GM19372 (cell line): ENCODE data around the gene MYO19.
"Not testable (repeated sequence)": the region's sequence is repeated elsewhere in the genome, so short reads cannot be mapped to it uniquely, and the experiment has no call there.

Source experiments
- ATAC-seq: cut with Tn5 transposase; IDR thresholded peaks from one replicate; pipeline ENCODE4 v1.9.1; 2021; ENCODE audit warnings: mild to moderate bottlenecking, low read depth, moderate library complexity; ENCODE audit not compliant: unreplicated experiment

Gene MYO19

DNA sequence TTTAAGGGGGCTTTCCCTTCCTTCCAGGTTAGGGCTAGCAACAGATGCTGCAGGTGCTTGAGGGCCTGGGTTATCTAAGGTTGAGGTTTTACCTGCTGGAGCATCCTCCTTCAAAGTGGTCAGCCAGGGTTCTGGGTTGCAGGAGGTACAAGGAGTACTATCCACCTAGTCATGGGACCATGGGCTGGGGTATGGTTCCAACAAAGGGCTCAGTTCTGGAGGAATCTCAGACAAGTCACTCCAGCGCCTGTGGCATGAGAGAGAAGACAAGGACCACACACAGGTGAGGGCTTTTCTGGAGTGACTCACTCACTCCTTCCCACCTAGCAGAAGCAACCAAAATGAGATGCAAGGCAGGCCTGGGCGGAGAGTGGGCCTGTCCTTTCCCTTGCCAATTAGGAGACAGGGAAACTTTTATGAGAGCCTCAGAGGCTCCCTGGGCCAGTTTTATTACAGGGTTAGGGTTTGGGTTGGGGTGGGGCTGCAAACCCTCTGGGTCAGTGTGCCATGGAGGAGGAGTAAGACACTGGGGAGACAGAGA lies 2.2 kb downstream of the MYO19 start:
- no peak for ATAC-seq

DNA sequence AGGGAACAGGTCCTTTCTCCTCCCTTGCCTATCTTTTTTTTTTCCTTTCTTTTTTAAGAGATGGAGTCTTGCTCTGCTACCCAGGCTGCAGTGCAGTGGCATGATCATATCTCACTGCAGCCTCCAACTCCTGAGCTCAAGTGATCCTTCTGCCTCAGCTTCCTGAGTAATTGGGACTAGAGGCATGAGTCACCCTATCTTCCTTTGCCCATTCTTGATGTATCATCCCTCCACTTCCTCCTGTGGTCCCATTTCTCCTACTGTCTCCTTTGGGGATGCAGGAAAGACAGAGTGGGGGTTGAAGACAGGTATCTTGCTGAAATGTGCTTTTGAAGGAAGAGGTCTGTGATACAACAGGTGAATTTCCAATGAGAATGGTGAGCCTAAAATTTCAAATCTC lies 5.5 kb downstream of the MYO19 start:
- ATAC-seq: no peak

DNA sequence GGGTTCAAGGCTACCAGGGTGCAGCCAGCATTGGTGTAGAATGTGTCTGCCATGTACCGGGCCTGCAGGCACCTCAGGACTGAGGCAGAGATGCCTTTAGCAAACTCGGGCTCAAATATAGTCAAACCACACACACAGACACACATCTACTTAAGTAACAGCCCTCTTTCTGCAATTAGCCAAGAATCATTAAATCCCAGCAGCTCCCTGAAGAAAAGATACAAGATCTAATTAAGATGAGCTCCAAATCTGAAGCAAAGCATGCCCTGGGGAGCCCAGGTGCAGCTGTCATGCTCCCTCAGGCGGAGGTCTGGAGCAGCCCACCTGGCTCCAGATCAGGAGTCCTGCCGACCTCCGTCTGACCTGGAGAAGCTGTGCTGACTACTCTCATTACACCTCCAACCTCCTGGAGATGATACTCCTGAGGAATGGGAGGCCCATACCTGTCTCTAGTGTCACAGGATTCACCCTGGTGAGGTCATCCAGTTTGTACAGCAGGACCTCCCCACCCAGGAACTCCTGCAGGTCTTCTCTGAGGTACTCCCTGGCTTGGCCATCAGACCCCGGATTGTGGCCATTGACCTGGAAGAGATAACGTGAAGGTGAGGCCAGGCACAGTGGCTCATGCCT lies 6.9 kb downstream of the MYO19 start:
- ATAC-seq: no peak

DNA sequence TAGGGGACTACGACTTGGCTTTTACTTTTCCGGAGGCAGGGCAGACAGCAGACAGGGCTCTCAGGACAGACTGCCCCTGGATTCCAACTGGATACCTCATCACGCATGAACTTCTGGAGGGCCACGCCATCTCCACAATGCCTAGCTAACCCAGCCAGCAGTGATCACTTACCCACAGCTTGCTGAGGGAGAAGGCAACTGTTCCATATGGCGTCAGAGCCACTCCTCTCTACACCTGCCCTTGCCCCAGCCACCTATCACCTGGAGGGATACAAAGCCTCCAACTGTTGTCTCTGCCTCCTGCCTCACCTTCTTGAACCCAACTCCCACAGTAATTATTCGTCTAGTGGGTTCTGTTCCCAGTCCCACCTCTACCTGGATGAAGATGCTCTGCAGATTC lies 8.8 kb downstream of the MYO19 start:
- no peak for ATAC-seq

DNA sequence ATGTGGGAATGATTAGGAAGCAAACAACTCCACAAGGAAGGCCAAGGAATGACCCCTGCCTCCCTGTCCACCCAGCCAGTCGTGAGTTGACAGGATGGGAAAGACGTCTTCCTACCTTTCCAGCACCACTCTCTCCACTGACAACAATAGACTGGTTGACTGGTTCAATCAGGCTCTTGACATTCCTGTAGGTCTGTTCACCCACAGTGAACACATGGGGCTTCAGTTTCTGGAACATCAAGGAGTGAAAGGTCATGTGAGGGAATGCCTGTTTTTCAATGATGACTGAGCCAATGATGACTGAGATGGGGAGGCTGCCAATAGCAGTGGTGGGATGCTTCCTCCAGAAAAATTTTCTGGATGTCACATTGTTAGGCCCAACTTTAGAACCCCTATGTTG lies 9.6 kb downstream of the MYO19 start:
- no peak for ATAC-seq

DNA sequence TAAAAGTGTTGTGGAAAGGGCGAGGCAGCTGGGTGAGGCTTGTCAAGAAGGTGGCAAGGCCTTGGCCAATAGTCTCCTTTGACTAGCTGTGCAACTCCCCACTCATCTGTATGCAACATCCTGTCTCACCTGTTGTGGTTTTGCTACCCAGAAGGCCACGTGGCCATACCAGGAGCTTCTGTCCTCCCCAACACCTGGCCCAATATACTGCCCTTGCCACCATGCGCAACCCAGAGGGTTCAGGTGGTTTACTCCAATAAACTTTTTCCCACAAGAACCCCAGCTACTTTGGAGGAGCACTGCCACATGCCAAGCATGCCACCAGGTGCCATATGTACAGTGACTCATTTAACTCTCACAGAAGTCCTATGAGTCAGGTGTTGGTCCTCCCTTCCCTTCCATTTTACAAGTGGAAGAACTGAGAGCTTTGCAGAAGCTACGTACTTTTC lies 10.2 kb downstream of the MYO19 start:
- ATAC-seq: no peak

DNA sequence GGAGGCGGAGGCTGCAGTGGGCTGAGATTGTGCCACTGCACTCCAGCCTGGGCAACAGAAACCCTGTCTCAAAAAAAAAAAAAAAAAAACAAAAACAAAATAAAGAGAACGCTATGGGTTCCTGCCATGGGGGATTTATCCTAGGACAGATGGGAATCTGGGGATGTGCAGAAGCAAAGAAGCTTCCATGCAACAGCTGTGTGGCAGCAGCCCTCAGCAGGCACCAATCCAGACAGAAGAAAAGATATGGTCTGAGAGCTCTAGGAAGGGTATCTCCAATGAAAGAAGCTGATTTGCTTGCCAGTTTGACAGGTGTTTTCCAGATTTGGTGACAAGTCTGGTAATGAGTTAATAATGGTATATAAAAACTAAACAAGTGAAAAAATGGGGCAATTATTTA lies 11.6 kb downstream of the MYO19 start:
- ATAC-seq: no peak

DNA sequence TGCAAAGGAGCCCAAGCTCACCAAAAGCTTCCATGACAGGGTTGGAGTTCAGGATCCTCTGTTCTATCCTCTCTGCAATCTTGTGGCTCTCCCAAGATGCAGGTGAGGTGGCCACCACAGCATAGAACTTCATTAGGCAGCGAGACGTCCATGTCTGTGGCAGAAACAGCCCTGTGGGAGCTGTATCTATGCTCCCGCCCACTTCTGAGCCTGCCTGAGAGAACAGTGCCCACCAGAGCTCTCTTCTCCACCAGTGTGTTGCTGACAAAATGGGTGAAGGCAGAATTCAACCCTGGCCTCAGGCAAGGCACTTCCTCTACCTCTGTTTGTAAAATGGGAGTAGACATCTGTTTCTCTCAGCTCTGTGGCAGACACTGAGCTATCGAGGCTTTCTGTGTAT lies 18.8 kb downstream of the MYO19 start:
- ATAC-seq: no peak

DNA sequence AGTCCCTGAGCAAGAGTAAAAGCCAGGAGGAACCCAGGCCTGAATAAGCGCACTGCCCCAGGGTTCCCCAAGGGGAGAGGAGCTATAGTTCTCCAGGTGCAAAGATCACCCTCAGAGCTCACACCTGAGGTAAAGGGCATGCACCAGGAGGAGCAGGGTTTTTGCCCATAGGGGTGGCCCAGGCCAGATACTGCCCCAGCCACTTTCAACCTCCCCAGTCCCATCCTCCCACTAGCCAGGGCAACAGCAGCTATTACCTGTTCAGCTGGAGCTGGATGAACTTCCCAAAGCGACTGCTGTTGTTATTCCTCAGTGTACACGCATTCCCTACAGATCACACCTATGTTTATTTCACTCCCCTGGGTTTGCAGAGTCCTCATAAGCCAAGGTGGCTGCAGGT lies 19.8 kb downstream of the MYO19 start:
- no peak for ATAC-seq

DNA sequence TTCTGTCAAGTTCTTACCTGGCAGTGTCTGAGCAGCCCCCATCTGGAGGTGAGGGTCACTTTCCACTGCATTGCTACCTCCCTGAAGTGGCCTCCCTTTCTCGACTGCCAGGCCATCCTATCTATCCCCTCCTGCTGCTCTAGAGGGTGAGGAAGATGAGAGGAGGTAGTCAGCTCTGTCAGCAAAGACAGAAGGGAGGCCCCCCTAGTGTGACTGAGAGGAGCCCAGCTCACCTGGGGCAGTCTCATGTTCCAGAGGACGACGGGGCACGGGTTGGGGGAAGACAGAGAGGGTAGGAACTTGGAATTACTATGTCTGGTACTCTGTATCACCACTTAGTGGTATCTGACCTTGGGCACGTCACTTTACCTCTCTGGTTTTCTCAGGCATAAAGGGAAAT lies 22.0 kb downstream of the MYO19 start:
- ATAC-seq: no peak

DNA sequence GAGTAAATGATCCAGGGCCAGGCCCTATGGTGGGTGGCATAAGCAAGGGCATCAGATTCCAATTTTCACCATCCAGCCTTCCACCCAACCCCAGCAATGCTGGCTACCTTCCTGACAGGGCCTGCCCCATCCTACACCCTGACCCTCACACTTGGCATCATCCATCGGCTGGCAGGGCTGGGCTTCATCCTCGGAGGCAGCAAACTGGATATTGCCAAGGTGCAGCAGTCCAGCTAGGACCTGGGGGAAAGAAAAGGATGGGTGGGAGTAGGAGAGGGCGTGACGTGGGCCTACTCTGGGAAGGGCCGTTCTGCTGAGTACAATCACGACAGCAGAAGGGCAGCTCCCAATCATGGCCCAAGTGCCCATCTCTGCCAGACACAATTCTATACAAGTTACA lies 23.5 kb downstream of the MYO19 start:
- no peak for ATAC-seq

DNA sequence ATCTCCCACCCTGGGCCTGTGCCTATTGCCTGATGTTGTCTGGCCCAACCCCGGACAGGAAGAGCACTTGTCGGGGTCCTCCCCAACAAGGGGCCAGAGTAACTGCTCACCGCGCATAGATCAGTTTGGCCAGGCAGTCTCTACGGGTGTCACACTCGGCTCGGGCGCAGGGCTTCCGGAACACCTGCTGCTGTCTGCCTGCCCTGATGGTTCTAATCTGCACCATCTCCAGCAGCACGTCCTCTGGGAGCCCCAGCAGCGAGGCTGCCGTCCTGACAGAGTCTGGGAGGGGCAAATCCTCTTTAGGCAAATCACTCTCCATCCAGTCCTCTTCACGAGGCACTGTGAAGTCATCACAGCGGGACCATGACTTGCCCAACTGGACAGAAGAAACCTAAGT lies 24.0 kb downstream of the MYO19 start:
- no peak for ATAC-seq

DNA sequence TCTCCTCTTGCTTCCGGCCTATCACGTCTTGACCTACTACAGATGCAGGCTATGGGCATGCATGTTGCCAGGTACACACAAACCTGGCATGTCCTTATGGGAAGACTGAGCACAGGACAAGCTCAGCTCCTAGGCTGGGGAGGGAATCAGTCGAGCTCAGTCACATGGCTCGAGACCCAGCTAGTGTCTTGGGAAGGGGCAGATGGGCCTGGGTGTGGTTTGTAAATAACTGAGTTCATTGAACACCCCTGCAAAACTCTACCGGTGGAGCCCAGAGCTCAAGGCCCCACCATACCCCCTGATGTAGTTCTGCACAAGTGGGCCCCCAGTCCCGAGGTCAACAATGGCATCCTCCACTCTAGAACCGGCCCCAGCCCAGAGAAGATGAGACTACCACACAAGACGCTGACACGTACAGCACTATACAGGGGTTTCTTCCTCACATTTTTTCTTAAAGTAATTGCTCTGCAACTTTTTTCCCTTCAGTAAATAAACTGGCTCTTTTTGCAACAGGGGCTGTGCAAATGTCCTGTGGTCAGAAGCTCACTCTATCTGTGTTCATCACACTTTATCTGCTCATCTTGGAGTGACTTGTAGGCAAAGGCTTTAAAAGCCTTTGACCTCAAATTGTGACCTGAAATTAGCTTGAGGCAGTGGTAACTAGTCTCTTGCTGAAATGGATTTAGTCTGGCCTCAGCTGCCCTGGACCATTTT lies 25.2 kb downstream of the MYO19 start:
- no peak for ATAC-seq

DNA sequence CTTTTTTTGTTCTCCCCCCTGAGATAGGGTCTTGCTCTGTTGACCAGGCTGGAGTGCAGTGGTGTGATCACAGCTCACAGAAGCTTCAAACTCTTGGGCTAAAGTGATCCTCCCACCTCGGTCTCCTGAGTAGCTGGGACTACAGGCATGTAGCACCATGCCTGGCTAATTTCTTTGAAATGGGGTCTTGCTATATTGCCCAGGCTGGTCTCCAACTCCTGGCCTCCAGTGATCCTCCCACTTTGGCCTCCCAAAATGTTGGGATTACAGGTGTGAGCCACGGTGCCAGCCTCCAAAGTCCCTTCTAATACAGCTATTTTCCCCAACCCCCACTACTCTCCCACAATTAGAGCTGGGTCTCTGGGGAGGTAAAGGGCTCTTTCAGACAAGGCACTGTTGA lies 26.2 kb downstream of the MYO19 start:
- ATAC-seq: not testable (repeated sequence)

DNA sequence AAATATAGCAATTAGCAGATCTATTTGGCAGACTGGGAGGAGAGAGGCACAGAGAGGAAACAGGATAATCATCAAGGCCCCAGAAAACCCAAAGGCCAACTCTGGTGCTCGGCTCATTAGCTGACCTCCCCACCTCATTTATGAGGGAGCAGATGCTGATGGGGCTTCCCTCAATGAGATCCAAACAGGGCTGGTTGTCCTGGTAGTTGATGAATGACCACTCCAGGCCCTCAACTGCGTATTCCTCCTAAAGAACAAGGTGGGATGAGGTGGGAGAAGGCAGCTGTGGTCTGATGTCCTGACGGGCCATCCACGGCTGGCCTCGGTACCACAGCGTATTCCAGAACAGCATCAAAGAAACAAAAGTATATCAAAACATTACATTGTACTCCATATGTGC lies 27.4 kb downstream of the MYO19 start:
- no peak for ATAC-seq

DNA sequence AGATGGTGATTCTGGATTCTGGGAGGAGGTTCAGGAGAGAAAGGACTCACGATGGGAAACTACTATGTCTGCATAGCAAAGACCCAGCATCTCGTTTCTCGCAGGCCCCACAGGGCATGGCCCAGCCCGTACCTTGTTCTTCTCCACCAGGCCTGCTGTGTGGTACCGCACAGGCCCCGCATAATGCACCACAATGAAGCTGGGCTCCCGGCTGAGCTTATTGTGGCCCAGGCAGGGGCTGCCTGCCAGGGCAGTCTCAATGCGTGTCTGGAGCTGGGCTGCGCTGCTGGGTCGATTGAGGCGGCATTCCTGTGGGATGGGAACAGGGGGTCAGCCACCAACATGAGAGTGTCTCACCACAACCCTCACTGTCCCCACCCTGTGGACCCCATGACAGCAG lies 27.8 kb downstream of the MYO19 start:
- no peak for ATAC-seq

DNA sequence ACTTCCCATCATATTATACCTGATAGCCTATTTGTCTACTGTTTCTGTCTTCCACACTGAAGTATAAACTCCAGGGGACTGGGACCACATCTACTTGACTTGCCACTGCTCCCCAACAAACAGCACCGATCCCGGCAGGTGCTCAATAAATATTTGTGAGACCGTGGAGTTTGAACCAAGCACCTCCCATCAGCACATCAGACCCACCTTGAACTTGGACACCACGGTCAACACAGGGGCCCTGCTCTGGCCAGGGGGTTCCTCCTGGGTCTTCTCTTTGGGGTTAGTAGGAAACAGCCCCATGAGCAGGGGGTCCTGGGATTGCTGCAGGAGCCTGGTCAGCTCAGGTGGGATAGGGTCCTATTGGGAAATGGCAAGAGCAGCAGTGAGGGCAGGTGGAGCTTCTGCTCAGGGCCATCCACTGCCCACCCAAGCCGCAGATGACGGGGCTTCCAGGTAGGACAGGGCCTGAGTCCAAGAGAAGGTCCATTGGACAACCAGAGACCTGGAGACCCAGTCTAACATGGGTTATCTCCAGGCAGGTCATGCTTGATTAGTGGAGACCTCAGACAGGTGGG lies 28.3 kb downstream of the MYO19 start:
- no peak for ATAC-seq

DNA sequence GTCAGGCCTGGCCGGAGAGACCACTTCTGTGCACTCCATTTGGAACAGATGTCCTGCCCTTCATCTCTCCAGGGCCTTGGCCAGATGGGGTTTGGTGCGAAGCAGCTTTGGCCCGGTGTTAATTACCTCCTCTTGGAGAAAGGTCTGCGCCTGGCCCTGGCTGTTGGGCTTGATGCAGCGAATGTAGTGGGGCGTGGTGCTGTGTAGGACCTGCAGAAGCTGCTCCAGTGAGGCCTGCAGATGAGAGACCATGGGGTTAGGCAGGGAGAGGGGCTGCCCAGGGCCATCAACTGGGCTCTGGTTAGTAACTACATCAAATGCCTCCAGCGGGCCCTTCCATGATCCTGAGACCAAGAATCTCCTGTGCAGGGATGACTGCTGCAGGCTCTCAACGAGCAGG lies 29.5 kb downstream of the MYO19 start:
- no peak for ATAC-seq

DNA sequence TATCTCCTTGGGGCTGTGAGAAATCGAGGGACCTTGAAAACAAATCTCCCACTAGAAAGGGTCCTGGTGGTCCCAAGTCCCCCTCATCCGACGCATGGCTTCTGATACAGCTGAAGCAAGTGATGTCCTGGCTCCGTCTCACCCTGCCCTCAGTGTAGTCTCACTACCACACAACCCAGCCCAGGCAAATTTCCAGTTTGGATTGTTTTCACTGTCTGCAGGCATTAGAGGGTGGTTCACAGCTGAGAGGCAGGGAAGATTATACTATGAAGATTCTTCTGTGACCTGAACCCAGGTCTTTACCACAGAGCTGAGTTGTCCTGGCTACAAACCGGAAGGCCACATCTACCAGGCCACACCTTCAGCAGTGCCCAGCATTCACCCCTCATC lies 30.5 kb downstream of the MYO19 start:
- no peak for ATAC-seq

DNA sequence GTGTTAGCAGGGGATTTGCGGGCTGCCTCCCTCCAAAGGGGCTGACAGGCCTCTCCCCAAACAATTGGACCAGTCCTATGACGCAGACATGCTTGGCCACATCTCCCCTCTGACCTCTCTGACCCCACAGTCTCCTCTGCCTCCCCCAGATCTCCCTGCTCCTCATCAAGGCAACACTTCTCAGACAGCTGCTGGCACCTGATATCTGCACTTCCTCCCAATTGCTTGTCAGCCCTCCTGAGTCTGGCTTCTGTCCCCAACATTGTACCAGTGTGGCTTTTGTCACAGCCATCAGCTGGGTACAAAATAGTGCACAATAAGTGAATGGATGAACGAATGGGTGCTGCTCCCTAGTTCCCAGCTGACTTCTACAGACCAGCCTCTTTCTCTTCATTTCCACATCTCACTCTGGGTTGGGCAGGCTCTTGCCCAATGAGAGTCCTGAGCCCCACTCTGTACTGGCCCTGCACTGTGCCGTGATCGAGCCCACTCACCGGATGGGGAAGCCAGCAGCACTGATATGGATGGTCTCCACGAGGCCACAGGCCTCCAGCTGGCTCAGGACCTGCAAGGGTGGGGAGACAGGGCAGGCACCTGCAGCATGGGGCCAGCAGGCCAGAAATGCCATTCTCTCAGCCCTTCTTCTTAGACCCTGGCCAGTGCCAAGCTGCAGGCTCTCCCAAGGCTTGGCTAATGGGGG lies 31.1 kb downstream of the MYO19 start:
- ATAC-seq: no peak

DNA sequence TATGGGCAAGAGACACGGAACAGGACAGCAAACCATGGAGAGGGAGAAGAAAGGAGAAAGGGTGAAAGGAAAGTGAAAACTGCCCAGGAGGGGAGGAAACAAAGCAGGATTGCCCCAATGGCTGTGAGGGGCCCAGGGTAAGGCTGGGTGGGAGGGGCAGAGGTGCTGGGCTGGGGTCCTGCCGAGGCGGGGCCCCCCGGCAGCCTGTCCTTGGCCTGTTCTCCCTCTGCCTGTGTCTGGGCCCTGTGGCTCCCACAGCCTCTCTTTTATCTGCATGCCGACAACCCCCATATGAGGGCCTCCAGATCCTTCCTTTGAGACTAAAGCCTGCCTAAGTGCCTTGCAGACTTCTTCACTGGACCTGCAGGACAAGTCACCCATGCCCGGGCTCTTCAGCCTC lies 32.7 kb downstream of the MYO19 start:
- ATAC-seq: no peak
